ENCODE data around the gene DUSP9.

DNA sequence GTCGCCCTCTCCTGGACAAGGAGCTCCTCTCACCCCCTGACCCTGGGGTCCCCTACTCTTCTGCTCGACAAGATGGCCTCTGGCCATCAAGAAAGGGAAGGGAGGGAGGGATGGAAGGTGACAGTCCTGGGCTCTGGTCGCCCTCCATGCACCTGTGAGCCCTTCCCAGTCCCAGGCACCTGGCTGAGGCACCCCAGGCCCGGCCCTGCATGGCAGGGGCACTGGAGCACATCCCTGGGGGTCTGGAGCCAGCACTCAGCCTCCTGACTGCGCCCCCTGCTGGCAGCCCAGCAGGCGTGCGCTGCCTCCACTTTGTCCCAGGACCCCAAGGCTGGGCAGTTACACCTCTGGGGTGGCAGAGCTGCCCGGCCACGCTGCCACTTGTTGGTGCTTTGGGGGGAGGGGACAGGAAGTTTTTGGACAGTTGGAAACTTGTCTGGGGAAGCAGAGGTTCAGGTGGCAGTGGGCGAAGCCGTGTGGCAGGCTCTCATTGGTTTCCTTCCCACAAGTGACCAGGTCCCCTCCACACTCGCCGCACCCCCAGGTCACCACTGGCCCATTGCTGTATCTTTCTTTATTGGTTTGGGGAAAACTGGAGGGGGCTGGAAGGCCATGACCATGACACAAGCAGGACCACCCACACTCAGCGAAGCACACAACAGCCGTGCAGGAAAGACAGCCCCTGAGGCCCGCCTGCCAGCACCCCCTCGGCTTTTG lies 22.3 kb downstream of the DUSP9 start:
- peak; percentile 41 to 56 (median 52) for TF ChIP-seq CTCF (IDR thresholded peaks at IDR 0.05)
- no peak for TF ChIP-seq POLR2A (IDR thresholded peaks at IDR 0.05)
- no peak for TF ChIP-seq POLR2AphosphoS5 (IDR thresholded peaks at IDR 0.05)

All from prostate gland (tissue), 2 donors.